Measurements from ENCODE around the gene OR52K2.

OR52K2 gene

DNA sequence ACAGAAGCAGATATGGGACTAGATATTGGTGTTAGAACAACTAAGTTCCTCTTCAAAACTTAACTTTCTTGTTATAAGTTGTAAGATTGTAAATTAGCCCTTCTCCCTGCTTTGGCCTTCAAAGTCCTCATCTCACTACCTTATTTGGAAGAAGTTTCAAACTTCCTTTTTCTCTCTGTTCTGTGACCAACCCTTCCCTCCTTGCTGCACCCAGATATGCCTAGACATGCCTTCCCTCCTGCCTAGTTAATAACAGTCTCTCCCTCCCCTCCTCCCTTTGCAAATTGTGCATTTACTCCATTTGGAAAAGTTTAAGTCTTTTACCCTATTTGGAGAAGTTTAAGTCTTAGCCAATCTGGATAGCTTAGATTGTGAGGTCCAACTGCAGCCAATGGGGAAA is 4.9 kb downstream of the OR52K2 start:
- no peak overlapping the region for H3K27ac ChIP-seq (ENCODE audit: low read depth, low read length)

DNA sequence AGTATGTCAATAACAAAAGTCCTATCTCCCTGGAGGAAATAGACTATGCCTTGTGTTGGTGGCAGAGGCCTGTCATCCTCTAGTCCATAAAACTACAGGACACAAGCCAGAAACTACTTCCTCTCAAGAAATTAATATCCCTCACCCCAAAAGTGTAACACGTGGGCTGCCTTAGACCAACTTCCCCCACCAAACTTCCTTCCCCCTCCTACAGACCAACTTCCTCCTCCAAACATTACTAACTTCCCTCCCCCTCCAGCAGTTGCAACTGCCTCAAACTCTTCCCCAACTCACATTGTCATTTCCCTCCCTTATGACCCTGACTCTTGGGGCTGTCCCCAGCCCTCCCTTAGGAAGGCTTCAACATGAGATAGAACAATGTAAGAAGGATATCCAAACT is 6.3 kb downstream of the OR52K2 start:
- Histone ChIP-seq H3K4me1 (ENCODE audit: control insufficient read depth in 1 of 2, insufficient read depth in 2 of 2, low read length in 2 of 2) (no peaks in the 10 kb centered on the region), H3K9ac (ENCODE audit: low read depth in 1 of 2, low read length in 2 of 2) (no peak overlapping the region), H3K4me3 (ENCODE audit: low read depth in 1 of 2, low read length in 2 of 2) (no peak overlapping the region), H3K9me3 (ENCODE audit: control insufficient read depth in 1 of 2, low read length in 2 of 2) (no peaks in the 10 kb centered on the region), H3K27ac (ENCODE audit: low read depth, low read length) (no peak overlapping the region), H3K36me3 (ENCODE audit: control insufficient read depth in 1 of 2, insufficient read depth in 2 of 2, low read length in 2 of 2) (no peaks in the 10 kb centered on the region), H3K27me3 (ENCODE audit: control insufficient read depth in 1 of 2, insufficient read depth in 2 of 2, low read length in 2 of 2) (no peaks in the 10 kb centered on the region)

More for the DNA sequence above, 4.9 kb downstream of the OR52K2 start:
- Histone ChIP-seq H3K36me3 (ENCODE audit: control insufficient read depth in 1 of 2, insufficient read depth in 2 of 2, low read length in 2 of 2) (no peaks in the 10 kb centered on the region), H3K9me3 (ENCODE audit: control insufficient read depth in 1 of 2, low read length in 2 of 2) (no peaks in the 10 kb centered on the region), H3K9ac (ENCODE audit: low read depth in 1 of 2, low read length in 2 of 2) (no peak overlapping the region), H3K4me3 (ENCODE audit: low read depth in 1 of 2, low read length in 2 of 2) (no peak overlapping the region), H3K27me3 (ENCODE audit: control insufficient read depth in 1 of 2, insufficient read depth in 2 of 2, low read length in 2 of 2) (no peaks in the 10 kb centered on the region), H3K4me1 (ENCODE audit: control insufficient read depth in 1 of 2, insufficient read depth in 2 of 2, low read length in 2 of 2) (no peaks in the 10 kb centered on the region)

DNA sequence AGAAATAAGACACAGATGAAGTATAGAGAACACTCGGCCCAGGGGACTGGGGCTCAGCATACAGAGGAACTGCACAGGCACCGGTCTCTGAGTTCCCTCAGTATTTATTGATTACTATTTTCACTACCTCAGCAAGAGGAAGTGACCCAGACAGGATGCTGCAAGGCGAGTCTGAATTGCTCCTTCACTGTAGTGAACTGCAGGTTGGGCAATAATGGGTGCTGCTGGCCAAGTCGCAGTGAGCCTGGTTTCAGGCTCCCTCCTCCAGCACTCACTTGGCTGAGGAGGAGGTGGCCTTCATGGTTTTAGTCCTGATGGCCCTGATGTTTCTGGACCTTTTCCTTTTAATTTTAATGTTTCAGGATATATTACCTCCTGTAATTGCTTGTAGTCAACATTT is 10.4 kb downstream of the OR52K2 start:
- Histone ChIP-seq H3K27me3 (ENCODE audit: control insufficient read depth in 1 of 2, insufficient read depth in 2 of 2, low read length in 2 of 2) (no peaks in the 10 kb centered on the region), H3K36me3 (ENCODE audit: control insufficient read depth in 1 of 2, insufficient read depth in 2 of 2, low read length in 2 of 2) (no peaks in the 10 kb centered on the region), H3K4me1 (ENCODE audit: control insufficient read depth in 1 of 2, insufficient read depth in 2 of 2, low read length in 2 of 2) (no peaks in the 10 kb centered on the region), H3K4me3 (ENCODE audit: low read depth in 1 of 2, low read length in 2 of 2) (no peak overlapping the region), H3K9me3 (ENCODE audit: control insufficient read depth in 1 of 2, low read length in 2 of 2) (peaks cover 0 to 7% of the 10 kb centered on the region in 2 donors), H3K27ac (ENCODE audit: low read depth, low read length) (no peak overlapping the region), H3K9ac (ENCODE audit: low read depth in 1 of 2, low read length in 2 of 2) (no peak overlapping the region)

DNA sequence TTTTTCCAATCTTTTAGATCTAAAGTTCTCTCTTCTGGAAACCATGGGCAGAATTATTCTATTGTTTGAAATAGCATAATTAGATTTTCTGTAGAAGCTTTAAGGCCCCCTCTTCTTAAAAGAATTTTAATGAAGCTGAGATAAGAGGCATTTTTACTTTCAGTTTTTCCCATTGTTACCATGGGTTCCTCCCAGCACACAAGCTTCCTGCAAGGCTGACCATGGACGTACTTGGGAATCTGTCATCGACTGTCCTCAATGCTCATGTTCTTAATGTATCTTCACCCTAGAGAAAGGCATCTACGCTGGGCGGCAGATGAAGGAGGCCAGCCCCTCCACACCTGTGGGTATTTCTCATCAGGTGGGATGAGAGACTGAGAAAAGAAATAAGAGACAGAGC is 11.1 kb downstream of the OR52K2 start:
- no peaks in the 10 kb centered on the region for H3K36me3 ChIP-seq (ENCODE audit: control insufficient read depth in 1 of 2, insufficient read depth in 2 of 2, low read length in 2 of 2)
- H3K4me1 ChIP-seq (ENCODE audit: control insufficient read depth in 1 of 2, insufficient read depth in 2 of 2, low read length in 2 of 2) = no peaks in the 10 kb centered on the region
- peaks cover 0 to 10% of the 10 kb centered on the region in 2 donors for H3K9me3 ChIP-seq (ENCODE audit: control insufficient read depth in 1 of 2, low read length in 2 of 2)
- H3K27me3 ChIP-seq (ENCODE audit: control insufficient read depth in 1 of 2, insufficient read depth in 2 of 2, low read length in 2 of 2) = no peaks in the 10 kb centered on the region
- no peak overlapping the region for H3K9ac ChIP-seq (ENCODE audit: low read depth in 1 of 2, low read length in 2 of 2)
- no peak overlapping the region for H3K27ac ChIP-seq (ENCODE audit: low read depth, low read length)
- no peak overlapping the region for H3K4me3 ChIP-seq (ENCODE audit: low read depth in 1 of 2, low read length in 2 of 2)

DNA sequence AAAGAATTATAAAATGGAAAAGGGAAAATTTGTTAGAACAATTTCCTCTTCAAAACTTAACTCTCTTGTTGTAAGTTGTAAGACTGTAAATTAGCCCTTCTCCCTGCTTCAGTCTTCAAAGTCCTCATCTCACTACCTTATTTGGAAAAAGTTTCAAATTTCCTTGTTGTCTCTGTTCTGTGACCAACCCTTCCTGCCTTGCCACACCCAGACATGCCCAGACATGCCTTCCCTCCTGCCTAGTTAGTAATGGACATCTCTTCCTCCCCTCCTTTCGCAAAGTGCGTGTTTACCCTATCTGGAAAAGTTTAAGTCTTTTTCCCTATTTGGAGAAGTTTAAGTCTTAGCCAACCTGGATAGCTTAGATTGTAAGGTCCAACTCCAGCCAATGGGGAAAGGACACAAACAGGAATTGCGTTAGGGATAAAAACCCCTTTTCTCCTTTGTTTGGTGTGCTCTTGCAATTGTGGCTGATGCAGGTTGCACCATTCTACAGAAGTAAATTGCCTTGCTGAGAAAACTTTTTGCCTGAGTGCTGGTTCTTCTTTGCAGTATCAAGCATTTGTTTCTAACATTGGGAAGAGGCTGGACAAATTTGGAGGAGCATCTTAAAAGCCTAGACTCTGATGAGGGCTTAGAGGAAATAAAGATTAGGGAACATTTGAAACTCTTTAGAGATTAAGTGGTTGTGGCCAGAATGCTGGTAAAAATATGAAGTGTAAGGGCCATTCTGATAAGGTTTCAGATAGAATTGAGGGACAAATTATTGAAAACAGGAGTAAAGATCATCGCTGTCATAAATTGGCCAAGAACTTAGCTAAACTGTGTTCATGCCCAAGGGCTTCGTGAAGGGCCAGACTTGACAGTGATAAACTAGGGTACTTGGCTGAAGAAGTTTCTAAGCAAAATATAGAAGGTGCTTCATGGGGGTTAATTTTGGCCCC is 15.4 kb downstream of the OR52K2 start:
- Histone ChIP-seq H3K4me3 (ENCODE audit: low read depth in 1 of 2, low read length in 2 of 2) (no peak overlapping the region), H3K27me3 (ENCODE audit: control insufficient read depth in 1 of 2, insufficient read depth in 2 of 2, low read length in 2 of 2) (no peaks in the 10 kb centered on the region), H3K9ac (ENCODE audit: low read depth in 1 of 2, low read length in 2 of 2) (no peak overlapping the region), H3K4me1 (ENCODE audit: control insufficient read depth in 1 of 2, insufficient read depth in 2 of 2, low read length in 2 of 2) (peaks cover 6 to 7% of the 10 kb centered on the region in 2 donors), H3K9me3 (ENCODE audit: control insufficient read depth in 1 of 2, low read length in 2 of 2) (peaks cover 0 to 10% of the 10 kb centered on the region in 2 donors), H3K27ac (ENCODE audit: low read depth, low read length) (no peak overlapping the region), H3K36me3 (ENCODE audit: control insufficient read depth in 1 of 2, insufficient read depth in 2 of 2, low read length in 2 of 2) (no peaks in the 10 kb centered on the region)

DNA sequence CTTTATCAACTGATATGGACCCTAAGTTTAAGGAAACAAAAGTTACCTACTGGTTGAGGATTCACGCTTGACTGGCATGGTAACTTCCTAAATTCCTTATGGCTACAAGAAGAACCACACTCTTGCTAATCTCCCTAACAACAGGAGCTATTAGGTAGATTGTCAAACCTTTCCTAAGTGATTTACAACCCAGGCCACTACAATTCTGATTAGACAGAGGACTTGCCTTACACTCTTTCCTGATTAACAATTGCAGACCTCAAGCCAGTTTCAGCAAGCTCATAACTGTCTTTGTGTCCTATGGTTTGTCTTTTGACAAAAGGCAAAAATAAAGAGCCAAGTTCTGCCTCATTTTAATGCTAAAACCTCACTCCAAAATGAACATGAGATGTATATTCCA is 16.3 kb downstream of the OR52K2 start:
- Histone ChIP-seq H3K27ac (ENCODE audit: low read depth, low read length) (no peak overlapping the region), H3K36me3 (ENCODE audit: control insufficient read depth in 1 of 2, insufficient read depth in 2 of 2, low read length in 2 of 2) (no peaks in the 10 kb centered on the region), H3K4me1 (ENCODE audit: control insufficient read depth in 1 of 2, insufficient read depth in 2 of 2, low read length in 2 of 2) (peaks cover 6 to 7% of the 10 kb centered on the region in 2 donors), H3K4me3 (ENCODE audit: low read depth in 1 of 2, low read length in 2 of 2) (no peak overlapping the region), H3K9me3 (ENCODE audit: control insufficient read depth in 1 of 2, low read length in 2 of 2) (peaks cover 0 to 10% of the 10 kb centered on the region in 2 donors), H3K9ac (ENCODE audit: low read depth in 1 of 2, low read length in 2 of 2) (no peak overlapping the region), H3K27me3 (ENCODE audit: control insufficient read depth in 1 of 2, insufficient read depth in 2 of 2, low read length in 2 of 2) (no peaks in the 10 kb centered on the region)

DNA sequence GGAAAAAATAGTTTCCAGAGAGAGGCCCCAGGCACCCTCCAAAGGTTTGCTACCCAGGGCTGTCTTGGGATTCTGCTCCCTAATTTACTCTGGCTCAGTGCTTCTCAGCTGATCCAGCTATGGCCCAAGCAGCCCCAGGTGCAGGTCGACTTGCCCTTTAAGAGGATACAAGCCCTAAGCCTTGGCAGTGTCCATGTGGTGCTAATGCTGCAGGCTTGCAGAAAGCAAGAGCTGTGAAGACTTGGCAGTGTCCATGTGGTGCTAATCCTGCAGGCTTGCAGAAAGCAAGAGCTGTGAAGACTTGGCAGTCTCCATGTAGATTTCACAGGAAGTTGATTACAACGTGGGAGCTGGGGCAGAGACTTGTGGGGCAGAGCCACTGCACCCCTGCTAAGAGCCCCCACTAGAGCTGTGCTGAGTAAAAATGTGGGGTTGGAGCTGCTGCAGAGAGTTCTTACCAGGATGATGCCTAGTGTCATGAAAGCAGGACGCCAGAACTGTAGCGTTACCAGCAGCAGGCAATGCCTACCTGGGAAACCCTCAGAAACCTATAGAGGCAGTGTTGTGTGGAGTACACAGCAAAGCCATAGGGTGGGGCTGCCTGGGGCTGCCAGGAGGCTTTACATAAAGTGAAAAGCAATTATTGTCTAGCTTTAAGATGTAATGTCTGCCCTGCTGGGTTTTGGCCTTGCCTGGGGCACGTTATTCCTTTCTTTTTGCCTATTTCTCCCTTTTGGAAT is 17.2 kb downstream of the OR52K2 start:
- H3K27ac ChIP-seq (ENCODE audit: low read depth, low read length) = no peak overlapping the region
- no peak overlapping the region for H3K9ac ChIP-seq (ENCODE audit: low read depth in 1 of 2, low read length in 2 of 2)
- peaks cover 0 to 10% of the 10 kb centered on the region in 2 donors for H3K9me3 ChIP-seq (ENCODE audit: control insufficient read depth in 1 of 2, low read length in 2 of 2)
- H3K4me3 ChIP-seq (ENCODE audit: low read depth in 1 of 2, low read length in 2 of 2) = no peak overlapping the region
- no peaks in the 10 kb centered on the region for H3K27me3 ChIP-seq (ENCODE audit: control insufficient read depth in 1 of 2, insufficient read depth in 2 of 2, low read length in 2 of 2)
- H3K36me3 ChIP-seq (ENCODE audit: control insufficient read depth in 1 of 2, insufficient read depth in 2 of 2, low read length in 2 of 2) = no peaks in the 10 kb centered on the region
- H3K4me1 ChIP-seq (ENCODE audit: control insufficient read depth in 1 of 2, insufficient read depth in 2 of 2, low read length in 2 of 2) = peaks cover 6 to 7% of the 10 kb centered on the region in 2 donors

DNA sequence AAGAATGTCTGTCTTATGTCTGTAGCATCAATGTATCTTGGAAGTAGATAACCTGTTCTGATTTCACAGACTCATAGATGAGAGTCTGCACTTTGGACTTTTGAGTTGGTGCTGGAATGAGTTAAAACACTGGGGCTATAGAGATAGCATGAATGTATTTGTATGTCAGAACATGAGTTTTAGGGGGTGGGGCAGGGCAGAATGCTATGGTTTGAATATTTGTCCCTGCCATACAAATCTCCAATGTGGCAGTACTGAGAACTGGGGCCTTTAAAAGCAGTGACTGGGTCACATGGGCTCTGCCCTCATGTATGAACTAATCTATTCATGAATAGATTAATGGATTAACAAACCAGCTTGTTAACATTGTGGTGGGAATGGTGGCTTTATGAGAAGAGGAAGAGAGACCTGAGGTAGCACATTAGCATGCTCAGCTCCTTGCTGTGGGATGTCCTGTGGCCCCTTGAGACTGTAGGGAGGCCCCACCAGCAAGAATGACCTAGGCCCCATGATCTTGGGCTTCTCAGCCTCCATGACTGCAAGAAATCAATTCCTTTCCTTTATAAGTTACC is 17.9 kb downstream of the OR52K2 start:
- H3K4me3 ChIP-seq (ENCODE audit: low read depth in 1 of 2, low read length in 2 of 2) = no peak overlapping the region
- H3K9me3 ChIP-seq (ENCODE audit: control insufficient read depth in 1 of 2, low read length in 2 of 2) = peaks cover 0 to 10% of the 10 kb centered on the region in 2 donors
- no peak overlapping the region for H3K27ac ChIP-seq (ENCODE audit: low read depth, low read length)
- H3K36me3 ChIP-seq (ENCODE audit: control insufficient read depth in 1 of 2, insufficient read depth in 2 of 2, low read length in 2 of 2) = no peaks in the 10 kb centered on the region
- H3K27me3 ChIP-seq (ENCODE audit: control insufficient read depth in 1 of 2, insufficient read depth in 2 of 2, low read length in 2 of 2) = no peaks in the 10 kb centered on the region
- no peak overlapping the region for H3K9ac ChIP-seq (ENCODE audit: low read depth in 1 of 2, low read length in 2 of 2)
- peaks cover 6 to 7% of the 10 kb centered on the region in 2 donors for H3K4me1 ChIP-seq (ENCODE audit: control insufficient read depth in 1 of 2, insufficient read depth in 2 of 2, low read length in 2 of 2)

DNA sequence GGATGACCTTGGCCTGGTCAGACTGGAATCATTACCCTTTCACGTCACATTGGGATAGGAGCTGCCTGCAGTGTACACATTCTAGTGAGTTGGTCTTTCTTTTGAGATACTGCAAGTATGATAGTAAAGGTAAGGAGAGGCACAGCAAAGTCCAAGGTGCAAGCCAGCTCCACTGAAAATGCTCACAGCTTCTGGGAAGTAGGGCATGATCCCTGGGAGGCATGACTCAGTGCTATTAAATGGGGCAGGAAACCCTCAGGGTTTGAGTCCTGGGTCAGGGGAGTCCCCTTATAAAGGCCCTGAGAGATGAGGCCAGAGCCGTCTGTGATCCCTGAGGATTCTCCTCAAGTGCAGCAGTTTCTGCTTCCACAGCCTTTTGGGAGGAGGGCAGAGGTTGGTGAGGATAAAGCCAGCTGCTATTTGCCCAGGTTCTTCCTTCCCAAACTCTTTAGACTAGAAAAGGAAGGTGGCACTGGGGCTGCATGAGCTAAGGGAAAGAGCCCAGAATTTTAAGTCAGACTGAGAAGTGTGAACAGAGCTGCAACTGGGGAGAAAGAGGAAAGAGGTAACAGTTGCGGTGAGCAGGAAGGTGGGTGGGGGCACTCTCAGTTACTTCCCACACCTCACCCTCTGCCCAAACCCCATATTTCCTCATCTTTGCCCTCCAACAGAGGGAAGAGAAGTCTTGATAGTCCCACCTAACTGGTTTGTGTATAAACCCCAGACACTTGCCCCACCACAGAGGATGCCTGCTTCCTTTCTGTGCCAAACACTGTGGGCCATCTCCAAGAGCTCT is 18.9 kb downstream of the OR52K2 start:
- H3K27me3 ChIP-seq (ENCODE audit: control insufficient read depth in 1 of 2, insufficient read depth in 2 of 2, low read length in 2 of 2) = no peaks in the 10 kb centered on the region
- H3K36me3 ChIP-seq (ENCODE audit: control insufficient read depth in 1 of 2, insufficient read depth in 2 of 2, low read length in 2 of 2) = no peaks in the 10 kb centered on the region
- peaks cover 0 to 10% of the 10 kb centered on the region in 2 donors for H3K9me3 ChIP-seq (ENCODE audit: control insufficient read depth in 1 of 2, low read length in 2 of 2)
- peaks cover 6 to 7% of the 10 kb centered on the region in 2 donors for H3K4me1 ChIP-seq (ENCODE audit: control insufficient read depth in 1 of 2, insufficient read depth in 2 of 2, low read length in 2 of 2)
- H3K9ac ChIP-seq (ENCODE audit: low read depth in 1 of 2, low read length in 2 of 2) = no peak overlapping the region
- no peak overlapping the region for H3K27ac ChIP-seq (ENCODE audit: low read depth, low read length)
- H3K4me3 ChIP-seq (ENCODE audit: low read depth in 1 of 2, low read length in 2 of 2) = no peak overlapping the region

Measured in duodenal mucosa (tissue), 2 donors.